OCI-LY7 (cell line): Measurements from ENCODE around the gene CELF4.

Source experiments
- CTCF ChIP-seq: fragments of 200-600 bp; sonication (generic); conservative IDR thresholded peaks from 2 replicates; pipeline ENCODE4 v1.5.1; 2014; ENCODE audit warnings: mild to moderate bottlenecking, antibody characterized with exemption, low read length, moderate library complexity, mixed read lengths
- EZH2phosphoT487 ChIP-seq: fragments of 200-600 bp; sonication (generic); IDR thresholded peaks from 2 replicates; pipeline ENCODE4 v1.6.1; 2018; ENCODE audit warnings: low read depth, borderline replicate concordance, mild to moderate bottlenecking, mixed run types, antibody characterized with exemption, low read length, moderate library complexity, mixed read lengths

- TF ChIP-seq CTCF (no peak), EZH2phosphoT487 (no peak)
Observed at GRCh38 chr18:37435996-37436395, 129.6 kb downstream of the CELF4 start.
